Left ventricle myocardium inferior (tissue), 1 donor: ENCODE results near the gene APLF. TPM values are rescaled to one million over a fixed set of nuclear protein-coding genes. Genes with fewer than 3 reads are reported as not detected.

Experiments used
- DNase-seq: peaks from one replicate; pipeline ENCODE4 v3.0.0-alpha.2; 2020
- H3K27ac ChIP-seq: fragments of 200-600 bp; replicated peaks from 2 replicates; pipeline ENCODE4 v1.8.0; 2021
- H3K27me3 ChIP-seq: fragments of 200-600 bp; 2 replicates; pipeline ENCODE4 v1.8.0; 2021; ENCODE audit warnings: low read depth
- H3K36me3 ChIP-seq: fragments of 200-600 bp; 2 replicates; pipeline ENCODE4 v1.8.0; 2021
- H3K4me1 ChIP-seq: fragments of 200-600 bp; 2 replicates; pipeline ENCODE4 v1.8.0; 2021
- H3K4me3 ChIP-seq: fragments of 200-600 bp; 2 replicates; pipeline ENCODE4 v1.8.0; 2021; ENCODE audit warnings: mild to moderate bottlenecking, moderate library complexity
- H3K9me3 ChIP-seq: fragments of 200-600 bp; replicated peaks from 2 replicates; pipeline ENCODE4 v1.8.0; 2021
- intact Hi-C: fragments of 100-400 bp; cut with micrococcal nuclease; formaldehyde crosslinking; loops from one replicate; pipeline ENCODE4 v1.11.0; 2022
- total RNA-seq: library from RNA; stranded (reverse); fragmentation: NEBNext Ultra II Directional; extraction: Animal tissue kit (Norgen Biotek cat#: 25700); gene quantifications from one replicate; pipeline ENCODE4 v1.2.1, GENCODE V29; 2021
- TF ChIP-seq, protein P1 (sequence below): fragments of 200-600 bp; IDR thresholded peaks from 2 replicates; pipeline ENCODE4 v1.8.0; 2021; ENCODE audit warnings: antibody characterized with exemption, mild to moderate bottlenecking, borderline replicate concordance
- donor health status: DM: no; HTN: yes; CAD: no; lungs with severe emphysema.

The APLF gene
- total RNA-seq, 1 donor from 2014 or later = 4.8 TPM

DNA sequence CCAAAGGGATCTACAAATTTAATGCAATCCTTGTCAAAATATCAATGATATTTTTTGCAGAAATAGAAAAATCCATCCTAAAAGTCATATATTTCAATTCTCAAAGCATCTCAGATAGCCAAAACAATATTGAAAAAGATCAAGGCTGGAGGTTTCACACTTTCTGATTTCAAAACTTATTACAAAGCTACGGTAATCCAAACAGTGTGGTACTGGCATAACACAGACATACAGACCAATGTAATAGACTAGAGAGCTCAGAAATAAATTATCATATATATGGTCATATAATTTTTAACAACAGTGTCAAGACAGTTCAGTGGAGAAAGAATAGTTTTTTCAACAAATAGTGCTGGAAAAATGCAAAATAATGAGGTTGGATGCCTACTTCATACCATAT is 135.7 kb downstream of the APLF start:
- intact Hi-C loops = no loop called here
- Histone ChIP-seq H3K9me3 (peaks cover 66% of the 10 kb centered on the region), H3K36me3 (no peaks in the 10 kb centered on the region), H3K4me3 (no peak overlapping the region), H3K27me3 (no peaks in the 10 kb centered on the region), H3K27ac (no peak overlapping the region), H3K4me1 (no peaks in the 10 kb centered on the region)
- TF ChIP-seq, protein P1, sequence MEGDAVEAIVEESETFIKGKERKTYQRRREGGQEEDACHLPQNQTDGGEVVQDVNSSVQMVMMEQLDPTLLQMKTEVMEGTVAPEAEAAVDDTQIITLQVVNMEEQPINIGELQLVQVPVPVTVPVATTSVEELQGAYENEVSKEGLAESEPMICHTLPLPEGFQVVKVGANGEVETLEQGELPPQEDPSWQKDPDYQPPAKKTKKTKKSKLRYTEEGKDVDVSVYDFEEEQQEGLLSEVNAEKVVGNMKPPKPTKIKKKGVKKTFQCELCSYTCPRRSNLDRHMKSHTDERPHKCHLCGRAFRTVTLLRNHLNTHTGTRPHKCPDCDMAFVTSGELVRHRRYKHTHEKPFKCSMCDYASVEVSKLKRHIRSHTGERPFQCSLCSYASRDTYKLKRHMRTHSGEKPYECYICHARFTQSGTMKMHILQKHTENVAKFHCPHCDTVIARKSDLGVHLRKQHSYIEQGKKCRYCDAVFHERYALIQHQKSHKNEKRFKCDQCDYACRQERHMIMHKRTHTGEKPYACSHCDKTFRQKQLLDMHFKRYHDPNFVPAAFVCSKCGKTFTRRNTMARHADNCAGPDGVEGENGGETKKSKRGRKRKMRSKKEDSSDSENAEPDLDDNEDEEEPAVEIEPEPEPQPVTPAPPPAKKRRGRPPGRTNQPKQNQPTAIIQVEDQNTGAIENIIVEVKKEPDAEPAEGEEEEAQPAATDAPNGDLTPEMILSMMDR = no peak
- DNase-seq = no peak

DNA sequence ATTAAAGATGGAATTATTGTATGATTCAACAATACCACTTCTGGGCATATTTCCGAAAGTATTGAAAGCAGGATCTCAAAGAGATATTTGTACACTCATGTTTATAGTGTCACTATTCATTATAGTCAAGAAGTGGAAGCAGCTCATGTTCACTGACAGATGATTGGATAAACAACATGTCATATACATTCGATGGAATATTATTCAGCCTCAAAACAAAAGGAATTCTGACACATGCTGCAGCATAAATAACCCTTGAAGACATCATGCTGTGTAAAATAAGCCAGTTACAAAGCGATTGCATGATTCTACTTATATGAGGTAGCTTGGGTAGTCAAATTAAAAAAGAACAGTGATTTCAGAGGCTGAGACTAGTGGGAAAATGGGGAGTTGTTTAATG is 136.7 kb downstream of the APLF start:
- TF ChIP-seq, protein P1 = no peak
- no peak overlapping the region for H3K27ac ChIP-seq
- peaks cover 73% of the 10 kb centered on the region for H3K9me3 ChIP-seq
- H3K4me3 ChIP-seq = no peak overlapping the region
- intact Hi-C loops = no loop called here
- H3K4me1 ChIP-seq = no peaks in the 10 kb centered on the region
- no peak for DNase-seq
- no peaks in the 10 kb centered on the region for H3K27me3 ChIP-seq
- no peaks in the 10 kb centered on the region for H3K36me3 ChIP-seq

DNA sequence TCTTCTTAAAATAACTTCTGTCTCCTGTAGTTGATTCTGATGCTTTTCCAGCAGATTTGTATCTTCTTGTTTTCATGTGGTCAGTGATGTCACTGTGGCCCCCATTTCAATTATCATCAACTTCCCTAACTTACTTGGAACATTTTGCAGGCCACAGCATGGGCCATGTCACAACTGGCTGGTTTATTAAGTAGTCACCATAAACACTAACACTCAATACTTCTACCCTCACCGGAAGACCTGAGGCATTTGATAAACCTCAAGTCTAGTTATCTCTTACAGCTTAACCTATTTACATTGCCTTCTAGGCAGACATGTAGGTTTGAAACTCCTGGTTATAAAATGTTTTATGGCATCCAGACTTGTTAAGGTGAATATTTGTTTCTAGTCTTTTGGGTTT is 138.6 kb downstream of the APLF start:
- H3K4me3 ChIP-seq = no peak overlapping the region
- H3K27ac ChIP-seq = no peak overlapping the region
- TF ChIP-seq, protein P1 = no peak
- H3K4me1 ChIP-seq = no peaks in the 10 kb centered on the region
- no peaks in the 10 kb centered on the region for H3K27me3 ChIP-seq
- no peak for DNase-seq
- peaks cover 70% of the 10 kb centered on the region for H3K9me3 ChIP-seq
- intact Hi-C loops = no loop called here
- H3K36me3 ChIP-seq = no peaks in the 10 kb centered on the region

DNA sequence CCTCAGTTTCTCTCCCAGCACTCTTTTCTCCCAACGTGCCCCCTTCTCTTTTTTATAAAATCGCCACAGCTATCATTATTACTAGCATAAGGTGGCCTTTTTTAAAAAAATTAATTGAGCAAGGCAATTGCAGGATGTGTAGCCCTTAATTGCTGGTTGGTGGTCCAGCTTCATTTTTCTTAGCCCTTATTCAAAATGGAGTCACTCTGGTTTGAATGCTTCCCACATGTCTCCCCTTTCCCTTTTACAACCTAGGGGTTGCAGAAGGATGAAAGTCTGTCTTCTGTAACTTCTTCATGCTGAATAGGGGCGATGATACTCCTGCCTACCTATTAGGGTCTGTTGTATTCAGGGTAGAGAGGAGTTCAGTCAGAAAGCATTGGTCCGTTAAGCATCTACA is 139.4 kb downstream of the APLF start:
- Histone ChIP-seq H3K9me3 (peaks cover 66% of the 10 kb centered on the region), H3K4me3 (no peak overlapping the region), H3K27me3 (no peaks in the 10 kb centered on the region), H3K4me1 (no peaks in the 10 kb centered on the region), H3K36me3 (no peaks in the 10 kb centered on the region), H3K27ac (no peak overlapping the region)
- no peak for DNase-seq
- TF ChIP-seq, protein P1 = no peak
- intact Hi-C loops = no loop called here

DNA sequence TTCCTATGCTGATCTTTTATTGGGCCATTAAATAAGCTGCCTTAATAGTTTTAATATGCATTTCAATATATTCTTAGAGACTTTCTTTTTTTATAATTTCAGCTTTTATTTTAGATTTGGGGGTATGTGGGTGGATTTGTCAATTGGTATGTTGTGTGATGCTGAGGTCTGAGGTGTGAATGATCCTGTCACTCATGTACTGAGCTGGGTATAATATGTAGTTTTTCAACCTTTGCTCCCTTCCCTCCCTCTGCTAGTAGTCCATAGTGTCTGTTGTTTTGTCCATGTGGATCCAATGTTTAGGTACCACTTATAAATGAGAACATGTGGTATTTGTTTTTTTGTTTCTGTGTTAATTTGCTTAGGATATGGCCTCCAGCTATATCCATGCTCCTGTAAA is 140.5 kb downstream of the APLF start:
- intact Hi-C loops = no loop called here
- TF ChIP-seq, protein P1 = no peak
- Histone ChIP-seq H3K4me3 (no peak overlapping the region), H3K27ac (no peak overlapping the region), H3K36me3 (no peaks in the 10 kb centered on the region), H3K4me1 (no peaks in the 10 kb centered on the region), H3K9me3 (peaks cover 55% of the 10 kb centered on the region), H3K27me3 (no peaks in the 10 kb centered on the region)
- DNase-seq = no peak
